Dedifferentiated amniotic fluid mesenchymal stem cell (primary cell): ENCODE measurements around the gene CRK.

ENCODE experiments used
- DNase-seq: peaks from one replicate; pipeline ENCODE4 v3.0.0-alpha.2; 2016; ENCODE audit errors: extremely low spot score

The CRK gene

GRCh38 chr17:1486802-1487695 lies 31.0 kb upstream of the CRK start:
- peak; percentile 33 for DNase-seq

GRCh38 chr17:1485423-1486376 lies 29.7 kb upstream of the CRK start:
- DNase-seq, result peak; percentile 24

DNA sequence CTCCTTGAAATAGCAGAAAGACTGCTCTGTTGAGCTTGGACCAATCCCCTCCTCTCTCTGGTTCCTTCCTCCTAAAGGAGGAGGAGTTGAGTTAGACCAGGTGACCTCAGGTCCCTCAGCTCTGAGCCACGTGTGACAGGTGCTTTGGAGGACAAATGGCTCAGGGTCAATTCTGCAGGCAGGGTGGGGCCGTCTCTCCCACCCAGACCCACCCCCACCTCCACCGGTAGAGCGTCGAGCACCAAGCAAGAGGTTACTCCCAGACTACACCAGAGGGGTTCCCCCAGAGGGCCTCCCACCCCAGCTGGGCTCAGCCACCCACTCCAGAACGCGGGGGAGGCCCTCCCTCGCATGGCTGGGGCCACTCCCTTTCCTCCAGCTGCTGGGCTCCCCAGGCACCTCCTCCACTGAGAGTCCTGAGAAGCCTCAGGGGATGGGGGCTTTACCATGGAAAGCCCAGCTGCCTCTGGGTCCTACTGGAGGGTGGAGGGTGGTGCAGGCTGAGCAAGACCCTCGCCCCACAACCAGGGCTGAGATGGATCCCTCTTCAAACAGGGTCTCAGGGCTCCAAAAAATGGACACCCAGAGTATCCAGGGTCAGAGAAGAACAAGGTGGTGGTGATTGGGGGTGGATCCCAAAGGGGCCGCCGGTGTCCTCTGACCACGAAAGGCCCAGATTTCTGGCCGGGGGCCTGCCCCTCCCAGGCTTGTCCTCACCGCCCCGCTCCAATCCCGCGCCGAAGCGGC lies 28.8 kb upstream of the CRK start:
- no peak for DNase-seq

- no peak for DNase-seq
Measured at GRCh38 chr17:1484060-1484535, 28.1 kb upstream of the CRK start.

- no peak for DNase-seq
Measured at GRCh38 chr17:1482680-1483079, 26.6 kb upstream of the CRK start.

DNA sequence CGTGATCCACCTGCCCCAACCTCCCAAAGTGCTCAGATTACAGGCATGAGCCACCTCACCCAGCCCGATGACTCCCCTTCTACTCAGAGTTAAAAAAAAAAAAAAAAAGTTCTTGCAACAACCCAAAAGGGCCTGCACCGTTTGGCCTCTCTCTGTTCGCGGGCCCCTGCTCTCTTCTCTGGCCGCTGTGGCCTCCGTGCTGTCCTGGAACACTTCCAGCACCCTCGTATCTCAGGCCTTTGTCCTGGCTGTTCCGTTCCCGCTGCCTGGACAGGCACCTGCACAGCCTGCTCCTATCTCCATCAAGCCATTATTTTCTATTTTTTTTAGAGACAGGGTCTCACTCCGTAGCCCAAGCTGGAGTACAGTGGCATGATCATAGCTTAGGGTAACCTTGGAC lies 25.7 kb upstream of the CRK start:
- no peak for DNase-seq

- no peak for DNase-seq
Measured at GRCh38 chr17:1480747-1481465, 24.9 kb upstream of the CRK start.

DNA sequence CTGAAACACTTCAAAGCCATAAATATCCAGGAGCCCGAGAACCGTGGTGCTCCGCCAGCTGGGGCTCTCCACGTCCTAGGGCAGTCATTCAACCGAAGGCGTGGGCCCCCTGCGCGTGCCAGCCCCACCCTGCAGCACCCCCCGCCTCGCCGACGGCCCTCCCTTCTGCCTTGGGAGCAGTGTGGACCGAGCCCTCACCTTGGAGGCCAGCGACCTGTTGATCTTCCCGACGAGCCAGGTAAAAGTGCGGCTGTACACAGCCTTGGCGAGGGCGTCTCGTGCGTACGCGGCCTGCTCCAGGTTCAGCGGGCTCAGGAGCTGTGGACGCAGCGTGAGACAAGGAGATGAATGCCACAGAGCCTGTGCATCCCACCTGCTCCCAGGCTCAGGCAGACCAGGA lies 22.4 kb upstream of the CRK start:
- no peak for DNase-seq

GRCh38 chr17:1475321-1475854 lies 19.4 kb upstream of the CRK start:
- DNase-seq, result no peak

GRCh38 chr17:1474402-1475189 lies 18.6 kb upstream of the CRK start:
- DNase-seq, result no peak

DNA sequence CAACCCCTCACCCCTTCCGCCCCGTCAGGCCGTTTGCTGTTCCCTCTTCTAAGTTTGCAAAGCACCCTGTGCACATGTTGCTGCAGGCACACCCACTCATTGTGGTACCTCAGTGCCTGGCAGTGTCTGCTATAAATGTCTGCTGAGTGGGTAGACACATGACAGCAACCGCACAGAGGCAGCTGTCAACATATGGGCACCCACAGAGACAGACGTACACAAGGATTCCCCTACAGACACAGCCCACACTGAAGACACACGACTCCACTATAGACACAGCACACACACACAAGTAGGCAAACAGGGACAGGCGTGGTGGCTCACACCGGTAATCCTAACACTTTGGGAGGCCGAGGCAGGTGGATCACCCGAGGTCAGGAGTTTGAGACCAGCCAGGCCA lies 17.8 kb upstream of the CRK start:
- no peak for DNase-seq

GRCh38 chr17:1473170-1473569 lies 17.1 kb upstream of the CRK start:
- DNase-seq, result no peak

GRCh38 chr17:1471911-1472821 lies 16.1 kb upstream of the CRK start:
- DNase-seq, result no peak

DNA sequence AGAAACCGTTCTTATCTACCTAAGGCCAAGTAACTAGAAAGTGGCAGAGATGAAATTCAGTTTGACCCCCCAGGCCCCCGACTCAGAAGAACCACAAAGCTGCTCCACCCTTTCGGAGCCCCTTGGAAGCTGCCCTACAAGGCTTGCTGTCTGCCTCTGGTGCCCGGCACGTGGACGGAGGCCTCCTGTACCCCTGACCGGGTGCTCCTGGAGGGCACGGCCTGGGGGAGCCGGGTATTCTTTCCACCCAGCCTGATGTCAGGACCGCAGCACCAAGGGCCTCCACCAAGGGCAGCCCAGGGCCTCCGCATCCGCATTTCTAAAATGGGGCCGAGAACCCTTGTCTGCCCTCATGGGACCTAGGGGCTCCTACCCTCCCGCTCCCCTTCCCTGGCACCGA lies 15.5 kb upstream of the CRK start:
- no peak for DNase-seq

- DNase-seq, result no peak
Measured at GRCh38 chr17:1470755-1471462, 14.9 kb upstream of the CRK start.

DNA sequence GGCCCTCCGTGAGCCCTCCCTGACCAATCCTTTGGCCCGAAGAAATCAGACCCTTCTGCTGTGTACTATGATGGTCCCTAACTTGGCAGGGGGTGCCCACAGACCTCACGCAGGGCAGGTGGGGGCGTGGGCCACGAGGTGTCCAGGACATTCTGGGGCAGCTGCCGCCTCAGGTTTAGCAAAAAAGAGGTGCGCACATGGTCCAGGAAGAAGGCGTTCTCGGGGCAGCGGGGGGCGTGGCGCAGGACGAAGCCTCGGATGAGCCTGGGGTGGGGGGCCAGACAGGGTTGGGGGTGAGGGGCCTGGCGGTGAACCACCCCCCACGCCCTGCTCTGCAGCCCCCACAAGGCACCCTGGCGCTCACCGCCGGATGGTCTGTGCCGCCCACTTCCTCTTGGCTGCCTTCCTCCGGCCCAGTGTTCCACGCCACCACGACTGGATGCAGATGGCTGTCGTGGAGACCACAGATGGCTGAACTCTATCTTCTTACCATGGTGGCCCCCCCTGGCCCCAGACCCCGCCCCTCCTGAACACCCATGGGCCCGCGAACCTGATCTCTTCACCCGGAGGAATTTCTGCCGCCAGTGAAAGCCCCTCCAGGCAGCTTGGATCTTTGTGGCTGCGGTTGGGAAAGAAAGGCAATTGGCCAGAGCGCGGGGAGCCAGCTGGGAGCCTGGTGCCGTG lies 14.2 kb upstream of the CRK start:
- DNase-seq, result no peak

DNA sequence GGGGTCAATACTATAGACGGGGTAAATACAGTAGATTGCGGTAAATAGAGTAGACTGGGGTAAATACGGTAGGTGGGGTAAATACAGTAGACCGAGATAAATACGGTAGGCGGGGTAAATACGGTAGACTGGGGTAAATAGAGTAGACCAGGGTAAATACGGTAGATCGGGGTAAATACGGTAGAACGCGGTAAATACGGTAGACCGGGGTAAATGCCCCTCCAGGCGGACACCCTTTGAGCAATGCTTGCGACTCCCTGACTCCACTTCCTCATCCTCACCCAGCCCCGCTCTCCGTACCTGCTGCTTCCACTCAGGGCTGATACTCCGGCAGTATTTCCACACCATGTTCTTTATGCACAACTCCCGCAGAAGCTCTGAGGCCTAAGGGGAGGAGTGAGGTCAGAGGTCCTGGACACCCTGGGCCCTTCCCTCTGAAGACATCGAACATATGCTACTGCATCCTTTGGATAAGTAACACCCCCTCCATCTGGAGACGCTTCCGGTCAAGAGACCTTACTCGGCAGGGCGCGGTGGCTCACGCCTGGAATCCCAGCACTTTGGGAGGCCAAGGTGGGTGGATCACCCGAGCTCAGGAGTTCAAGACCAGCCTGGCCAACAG lies 13.3 kb upstream of the CRK start:
- no peak for DNase-seq
